GM12878 (cell line): ENCODE measurements around the gene NPLOC4. TPM values are rescaled to one million over a fixed set of nuclear protein-coding genes. Genes with fewer than 3 reads are reported as not detected.

Experiments used
- ATF2 ChIP-seq: IDR thresholded peaks from 2 replicates; pipeline ENCODE4 v1.6.1; 2012; ENCODE audit warnings: low read length, inconsistent platforms
- CHD1 ChIP-seq: IDR thresholded peaks from 2 replicates; pipeline ENCODE4 v1.6.1; 2012; ENCODE audit warnings: low read depth, low read length, improper control_type of control experiment
- GABPA ChIP-seq: IDR thresholded peaks from 2 replicates; pipeline ENCODE4 v1.6.1; 2014; ENCODE audit warnings: antibody characterized with exemption, low read depth, mild to moderate bottlenecking, inconsistent platforms
- JUNB ChIP-seq: IDR thresholded peaks from 2 replicates; pipeline ENCODE4 v1.6.1; 2016; ENCODE audit warnings: antibody characterized with exemption, mild to moderate bottlenecking
- KAT2A ChIP-seq: conservative IDR thresholded peaks from 2 replicates; pipeline ENCODE4 v1.6.1; 2011; ENCODE audit warnings: low read depth, low read length; ENCODE audit not compliant: control insufficient read depth
- KLF5 ChIP-seq: fragments of 450-650 bp; IDR thresholded peaks from 2 replicates; pipeline ENCODE4 v1.6.1; 2014; ENCODE audit warnings: mild to moderate bottlenecking; ENCODE audit not compliant: partially characterized antibody
- MTA2 ChIP-seq: fragments of 450-650 bp; IDR thresholded peaks from 2 replicates; pipeline ENCODE4 v1.6.1; 2016; ENCODE audit warnings: low read depth, mild to moderate bottlenecking, moderate library complexity
- NKRF ChIP-seq: fragments of 450-650 bp; conservative IDR thresholded peaks from 2 replicates; pipeline ENCODE4 v1.6.1; 2017; ENCODE audit warnings: mild to moderate bottlenecking, moderate library complexity
- PML ChIP-seq: IDR thresholded peaks from 2 replicates; pipeline ENCODE4 v1.6.1; 2012; ENCODE audit warnings: low read length, inconsistent platforms
- POLR2AphosphoS5 ChIP-seq: IDR thresholded peaks from 2 replicates; pipeline ENCODE4 v1.6.1; 2011; ENCODE audit warnings: mild to moderate bottlenecking, low read length, inconsistent platforms
- SUPT20H ChIP-seq: IDR thresholded peaks from 2 replicates; pipeline ENCODE4 v1.6.1; 2011; ENCODE audit warnings: low read depth, mild to moderate bottlenecking, low read length, moderate library complexity, borderline replicate concordance; ENCODE audit not compliant: control insufficient read depth
- TBL1XR1 ChIP-seq: IDR thresholded peaks from 2 replicates; pipeline ENCODE4 v1.6.1; 2012; ENCODE audit warnings: low read depth, low read length, improper control_type of control experiment
- TCF3 ChIP-seq: IDR thresholded peaks from 2 replicates; pipeline ENCODE4 v1.6.1; 2012; ENCODE audit warnings: low read depth, mild to moderate bottlenecking, low read length, borderline replicate concordance; ENCODE audit not compliant: insufficient read depth
- USF2 ChIP-seq: IDR thresholded peaks from 2 replicates; pipeline ENCODE4 v1.6.1; 2011; ENCODE audit warnings: low read depth, low read length, improper control_type of control experiment, borderline replicate concordance
- YY1 ChIP-seq: IDR thresholded peaks from 2 replicates; pipeline ENCODE4 v1.6.1; 2011; ENCODE audit warnings: low read depth, mild to moderate bottlenecking, low read length
- ZBTB33 ChIP-seq: fragments of 450-650 bp; IDR thresholded peaks from 2 replicates; pipeline ENCODE4 v1.6.1; 2017; ENCODE audit warnings: mild to moderate bottlenecking
- ZNF384 ChIP-seq: IDR thresholded peaks from 2 replicates; pipeline ENCODE4 v1.6.1; 2012; ENCODE audit warnings: low read depth, mild to moderate bottlenecking, low read length, improper control_type of control experiment, borderline replicate concordance
- ZSCAN29 ChIP-seq: fragments of 450-650 bp; IDR thresholded peaks from 2 replicates; pipeline ENCODE4 v1.6.1; 2017; ENCODE audit warnings: mild to moderate bottlenecking, moderate library complexity
- polyA plus RNA-seq, 11 experiments: library from polyadenylated mRNA; depleted of rRNA in 4 of 11; unstranded in 6 of 11; stranded (reverse) in 5 of 11; fragments of >200 nt; fragmentation: Nextera tagmentation in 4 of 11; fragmentation: Illumina TruSeq in 1 of 11; extraction: Ambion mirVana in 4 of 11; extraction: Trizol in 1 of 11; gene quantifications; 1 replicate in 1 of 11; 2 replicates in 10 of 11; pipeline versions ENCODE4 v1.2.1 to v1.2.3, GENCODE V29; 2011 to 2016; ENCODE audit warnings: inconsistent platforms in 2 of 11, missing spikeins in 2 of 11, low read depth in 1 of 11
- total RNA-seq, 4 experiments: library from RNA; depleted of rRNA in 3 of 4; stranded (reverse); fragments of >200 nt in 3 of 4; fragmentation: Illumina TruSeq in 1 of 4; extraction: Trizol in 1 of 4; gene quantifications; 2 replicates each; pipeline versions ENCODE4 v1.2.1 to v1.2.3, GENCODE V29; 2013 to 2021
- TF ChIP-seq, protein P1 (sequence below): fragments of 450-650 bp; IDR thresholded peaks from 2 replicates; pipeline ENCODE4 v1.6.1; 2017; ENCODE audit warnings: mild to moderate bottlenecking, moderate library complexity

NPLOC4 gene
- total and polyA plus RNA-seq, 10 of the 15 experiments (the other 5 are each of a cell fraction or from before 2014, with no cell fraction given), result 1.5 to 83.7 (median 45.8) TPM

- TF ChIP-seq TBL1XR1 (no peak), TCF3 (peak; percentile 86), POLR2AphosphoS5 (peak; percentile 92), JUNB (no peak), MTA2 (no peak), NKRF (peak; percentile 40), ATF2 (no peak), SUPT20H (no peak), PML (no peak), CHD1 (no peak), ZNF384 (no peak), KLF5 (no peak), ZBTB33 (no peak), USF2 (peak; percentile 51), ZSCAN29 (no peak), YY1 (peak; percentile 76), GABPA (no peak), KAT2A (no peak)
- TF ChIP-seq, protein P1, sequence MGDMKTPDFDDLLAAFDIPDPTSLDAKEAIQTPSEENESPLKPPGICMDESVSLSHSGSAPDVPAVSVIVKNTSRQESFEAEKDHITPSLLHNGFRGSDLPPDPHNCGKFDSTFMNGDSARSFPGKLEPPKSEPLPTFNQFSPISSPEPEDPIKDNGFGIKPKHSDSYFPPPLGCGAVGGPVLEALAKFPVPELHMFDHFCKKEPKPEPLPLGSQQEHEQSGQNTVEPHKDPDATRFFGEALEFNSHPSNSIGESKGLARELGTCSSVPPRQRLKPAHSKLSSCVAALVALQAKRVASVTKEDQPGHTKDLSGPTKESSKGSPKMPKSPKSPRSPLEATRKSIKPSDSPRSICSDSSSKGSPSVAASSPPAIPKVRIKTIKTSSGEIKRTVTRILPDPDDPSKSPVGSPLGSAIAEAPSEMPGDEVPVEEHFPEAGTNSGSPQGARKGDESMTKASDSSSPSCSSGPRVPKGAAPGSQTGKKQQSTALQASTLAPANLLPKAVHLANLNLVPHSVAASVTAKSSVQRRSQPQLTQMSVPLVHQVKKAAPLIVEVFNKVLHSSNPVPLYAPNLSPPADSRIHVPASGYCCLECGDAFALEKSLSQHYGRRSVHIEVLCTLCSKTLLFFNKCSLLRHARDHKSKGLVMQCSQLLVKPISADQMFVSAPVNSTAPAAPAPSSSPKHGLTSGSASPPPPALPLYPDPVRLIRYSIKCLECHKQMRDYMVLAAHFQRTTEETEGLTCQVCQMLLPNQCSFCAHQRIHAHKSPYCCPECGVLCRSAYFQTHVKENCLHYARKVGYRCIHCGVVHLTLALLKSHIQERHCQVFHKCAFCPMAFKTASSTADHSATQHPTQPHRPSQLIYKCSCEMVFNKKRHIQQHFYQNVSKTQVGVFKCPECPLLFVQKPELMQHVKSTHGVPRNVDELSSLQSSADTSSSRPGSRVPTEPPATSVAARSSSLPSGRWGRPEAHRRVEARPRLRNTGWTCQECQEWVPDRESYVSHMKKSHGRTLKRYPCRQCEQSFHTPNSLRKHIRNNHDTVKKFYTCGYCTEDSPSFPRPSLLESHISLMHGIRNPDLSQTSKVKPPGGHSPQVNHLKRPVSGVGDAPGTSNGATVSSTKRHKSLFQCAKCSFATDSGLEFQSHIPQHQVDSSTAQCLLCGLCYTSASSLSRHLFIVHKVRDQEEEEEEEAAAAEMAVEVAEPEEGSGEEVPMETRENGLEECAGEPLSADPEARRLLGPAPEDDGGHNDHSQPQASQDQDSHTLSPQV, result 0 out of 2 replicates have a peak, but pooled peaks have one; percentile 36
Measured at GRCh38 chr17:81512562-81513371, 124.1 kb downstream of the NPLOC4 start, which contains the start of gene ACTG1 (continued).
